NCI-H1694 treated with DMSO at 0.1 percent for 48 hours (cell line): ENCODE measurements around the gene TRAPPC2L.

ENCODE experiments used
- DNase-seq: peaks from one replicate; lab custom pipeline; 2025; lab: John Stamatoyannopoulos, UW

Gene TRAPPC2L

GRCh38 chr16:88910284-88911135 lies 53.6 kb downstream of the TRAPPC2L start:
- no peak for DNase-seq

- DNase-seq: no peak
These were observed 54.4 kb downstream of the TRAPPC2L start for GRCh38 chr16:88911136-88911945.

- DNase-seq: no peak
These were observed 55.0 kb downstream of the TRAPPC2L start for GRCh38 chr16:88911946-88912310.
